CD4-positive, alpha-beta T cell treated with Interleukin-4 for 1 hour (primary cell): ENCODE results near the gene HNF4A.

Experiments
- DNase-seq, 2 donors: peaks; one replicate each; pipeline ENCODE4 v3.0.0-alpha.2; 2020 to 2022

The HNF4A gene

DNA sequence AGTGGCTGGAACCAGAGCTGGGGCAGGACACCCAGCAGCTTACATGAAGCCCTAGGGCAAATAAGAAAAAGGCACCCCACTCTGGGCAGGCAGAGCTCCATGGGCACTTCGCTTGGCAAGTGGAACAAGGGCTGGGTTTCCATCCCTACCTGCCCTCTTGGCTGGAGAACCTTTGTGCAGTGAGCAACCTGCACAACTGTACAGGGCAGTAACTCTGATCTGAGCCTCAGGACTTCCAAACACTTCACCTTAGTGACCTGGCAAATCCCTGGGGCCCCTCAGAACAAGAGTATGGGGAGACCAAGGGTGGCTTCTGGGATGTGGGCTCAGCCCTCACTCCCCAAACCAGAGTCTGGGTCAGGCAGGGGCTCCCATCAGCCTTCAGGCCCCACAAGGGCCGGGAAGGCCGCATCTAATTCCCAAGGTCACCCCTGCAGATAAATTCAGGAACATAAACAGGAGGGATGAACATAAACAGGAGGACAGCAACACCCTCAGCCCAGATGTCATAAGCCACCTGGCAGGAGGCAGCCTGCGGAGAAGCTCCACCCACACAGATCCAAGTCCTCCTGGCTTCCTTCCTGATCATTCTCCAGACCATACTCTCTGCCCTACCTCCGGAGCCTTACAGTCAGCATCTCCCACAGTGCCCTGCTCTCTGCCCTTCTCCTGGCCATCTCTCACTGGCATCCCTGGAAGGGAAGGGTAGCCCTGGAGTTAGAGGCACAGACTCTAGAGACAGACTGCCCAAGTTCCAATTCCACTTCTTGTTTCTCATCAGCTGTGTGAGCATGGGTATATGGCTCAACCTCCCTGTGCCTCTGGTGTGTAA lies 37.5 kb downstream of the HNF4A start:
- DNase-seq = no peak

DNA sequence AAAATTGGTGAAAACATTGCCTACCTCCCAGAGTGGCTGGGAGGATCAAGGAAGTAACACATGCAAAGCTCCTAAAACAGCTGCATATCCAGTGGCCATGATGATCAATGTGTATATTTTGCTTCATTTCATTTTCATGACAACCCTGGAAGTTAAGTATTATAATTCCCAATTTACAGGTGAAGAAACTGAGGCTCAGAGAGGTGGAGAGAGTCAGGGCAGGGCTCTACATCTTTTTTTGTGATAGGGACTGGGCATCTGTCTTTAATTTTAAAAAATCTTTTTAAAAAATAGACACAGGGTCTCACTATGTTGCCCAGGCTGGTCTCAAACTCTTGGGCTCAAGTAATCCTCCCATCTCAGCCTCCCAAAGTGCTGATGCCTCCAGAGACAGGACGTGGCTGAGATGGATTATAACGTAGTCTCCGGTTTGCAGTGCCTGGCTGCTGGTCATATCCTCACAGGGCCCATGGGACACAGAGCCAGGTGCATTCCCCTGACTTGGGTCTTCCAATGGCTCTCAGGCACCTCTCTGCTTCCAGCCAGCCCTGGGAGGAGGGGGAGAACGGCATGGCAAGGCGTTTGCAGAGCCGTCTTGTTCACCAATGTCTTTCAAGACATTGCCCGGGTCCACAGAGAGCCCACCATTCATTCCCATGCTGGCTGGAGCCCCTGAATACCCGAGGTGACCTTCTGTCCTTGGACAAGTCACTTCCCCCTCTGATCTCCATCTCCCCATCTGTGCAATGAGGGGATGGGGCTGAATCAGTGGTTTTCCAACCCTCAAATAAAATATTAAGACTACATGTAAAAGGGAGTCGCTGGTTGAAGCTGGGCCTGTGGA lies 38.3 kb downstream of the HNF4A start:
- no peak for DNase-seq

DNA sequence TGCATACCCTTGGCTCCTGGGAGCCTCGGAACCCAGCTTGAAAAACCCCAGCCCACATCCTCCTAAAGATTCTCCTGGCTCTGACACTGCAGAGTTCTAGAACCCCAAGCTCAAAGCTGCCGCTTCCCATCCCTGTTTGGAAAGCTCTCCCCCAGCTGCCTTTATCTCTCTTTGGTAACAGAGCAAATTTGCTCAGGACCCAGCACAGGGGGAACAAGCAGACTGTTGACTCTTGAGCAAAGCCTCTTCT lies 38.9 kb downstream of the HNF4A start:
- DNase-seq = no peak

DNA sequence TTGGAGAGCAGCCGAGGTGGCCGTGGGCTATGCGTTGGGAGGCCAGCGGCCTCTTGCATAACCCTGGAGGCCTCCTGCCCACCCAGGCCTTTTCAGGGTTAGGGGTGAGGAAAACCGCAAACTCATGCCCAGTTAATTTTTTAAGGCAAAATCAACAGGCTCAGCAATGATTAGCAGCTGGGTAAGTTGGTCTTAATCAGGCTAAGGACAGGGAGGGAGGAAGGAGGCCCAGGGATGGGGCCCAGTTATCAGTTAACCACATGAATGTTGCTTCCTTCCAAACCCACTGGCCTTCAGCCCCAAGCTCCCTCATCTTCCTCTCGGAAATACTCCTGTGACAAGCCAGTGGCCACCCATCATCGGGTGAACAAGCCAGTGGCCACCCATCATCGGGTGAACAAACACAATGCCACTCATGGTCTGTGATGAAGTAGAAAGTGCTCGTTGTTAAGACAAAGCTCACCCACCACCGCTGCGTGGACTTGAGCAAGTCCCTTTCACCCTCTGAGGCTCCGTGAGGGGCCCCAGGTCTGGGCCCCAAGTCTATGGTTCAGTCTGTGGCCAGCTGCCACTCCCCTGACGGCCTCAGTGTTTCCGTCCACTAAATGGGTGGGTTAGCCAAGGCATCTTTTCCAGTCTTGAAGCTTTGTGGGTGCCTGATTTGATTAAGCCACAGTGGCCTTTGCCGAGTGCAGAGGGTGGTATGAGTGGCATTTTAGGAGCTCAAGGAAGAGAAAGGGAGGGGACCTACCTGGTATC lies 39.4 kb downstream of the HNF4A start:
- no peak for DNase-seq

DNA sequence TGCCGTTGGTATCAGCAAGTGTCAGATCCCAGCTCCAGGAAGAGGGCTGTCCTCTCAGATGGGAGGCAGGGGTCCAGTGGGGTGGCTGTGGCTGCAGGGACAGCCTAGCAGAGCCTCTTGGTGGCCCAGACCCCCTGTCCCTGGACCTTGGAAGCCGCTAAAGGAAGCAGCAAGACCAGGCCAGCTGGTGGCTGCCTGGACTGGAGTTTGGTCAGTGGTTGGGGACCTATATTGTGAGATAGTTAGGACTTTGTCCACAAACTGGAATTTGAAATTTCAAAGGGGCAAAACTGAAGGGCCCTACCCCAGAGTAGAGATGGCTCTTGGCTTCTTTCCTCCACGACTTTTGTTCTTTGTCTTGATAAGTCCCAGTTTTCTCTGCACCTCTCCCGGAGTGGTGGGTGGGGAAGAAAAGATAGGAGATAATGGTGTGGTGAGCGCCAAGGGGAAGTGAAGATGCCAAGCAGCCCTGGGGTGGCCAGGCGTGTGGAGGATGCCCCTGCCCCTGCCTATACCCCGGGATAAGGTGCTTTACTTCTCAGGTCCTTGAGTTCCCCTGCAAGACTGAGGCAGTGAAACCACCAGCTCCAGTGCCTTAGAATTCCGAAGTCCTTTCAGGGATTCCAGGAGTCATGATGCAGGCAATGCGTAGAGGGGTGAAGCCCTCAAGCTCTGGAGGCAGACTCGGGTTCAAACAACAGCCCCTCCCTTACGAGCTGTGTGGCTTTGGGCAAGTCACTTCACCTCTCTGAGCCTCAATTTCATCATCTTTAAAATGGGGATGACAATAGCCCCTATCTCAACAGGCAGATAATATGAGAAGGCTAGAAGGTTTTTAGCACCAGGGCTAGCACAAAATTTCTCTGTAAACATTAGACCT lies 40.2 kb downstream of the HNF4A start:
- DNase-seq = no peak

DNA sequence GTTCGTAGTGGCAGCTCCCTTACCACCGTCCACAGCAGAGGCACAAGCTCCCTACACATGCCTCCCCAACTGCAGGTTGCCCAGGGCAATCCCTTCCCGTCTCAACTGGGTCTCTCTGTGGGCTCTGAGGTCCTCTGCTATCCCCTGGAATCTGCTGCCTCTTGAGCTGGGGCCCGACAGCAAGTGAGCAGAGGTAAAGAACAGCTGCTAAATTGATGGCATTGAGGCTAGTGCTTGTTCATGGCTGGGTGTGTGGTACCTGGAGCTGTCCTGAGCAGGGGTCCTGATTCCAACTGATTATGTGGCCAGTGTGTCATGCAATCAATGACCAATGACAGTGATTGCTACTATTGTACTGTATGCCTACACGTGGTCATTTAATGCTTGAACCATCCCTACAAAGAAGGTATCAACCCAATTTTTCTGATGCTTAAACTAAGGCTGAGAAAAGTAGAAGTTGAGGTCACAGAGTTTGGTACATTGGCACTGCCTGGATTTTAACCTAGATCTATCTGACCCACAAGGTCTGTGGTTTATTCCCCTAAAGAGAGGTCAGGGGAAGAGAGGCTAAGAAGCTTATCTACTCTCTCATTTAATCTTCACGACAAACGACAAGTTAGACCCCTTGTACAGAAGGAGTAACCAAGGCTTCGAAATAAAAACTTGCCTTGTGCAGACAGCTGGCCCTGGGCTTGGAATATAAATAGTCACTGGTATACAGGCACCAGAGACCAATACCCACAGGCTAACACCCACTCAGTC lies 41.1 kb downstream of the HNF4A start:
- DNase-seq = no peak

DNA sequence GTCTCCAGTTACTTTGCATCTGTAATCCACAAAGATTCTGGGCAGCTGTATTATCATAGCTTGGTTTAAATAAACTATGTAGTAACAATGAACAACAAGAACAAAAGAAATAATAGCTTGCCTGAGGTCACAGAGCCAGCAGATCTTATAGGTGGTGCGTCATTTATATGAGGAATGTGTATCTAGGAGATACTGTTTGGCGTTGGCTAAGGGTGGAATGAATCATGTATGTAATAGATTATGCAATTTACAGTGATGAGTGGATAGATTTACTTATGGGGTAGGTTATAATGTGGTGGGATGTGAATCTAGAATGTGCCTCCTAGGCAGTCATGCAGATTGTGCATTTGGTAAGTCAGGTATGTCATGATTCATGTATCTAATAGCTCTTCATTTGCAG lies 42.8 kb downstream of the HNF4A start:
- DNase-seq = no peak

DNA sequence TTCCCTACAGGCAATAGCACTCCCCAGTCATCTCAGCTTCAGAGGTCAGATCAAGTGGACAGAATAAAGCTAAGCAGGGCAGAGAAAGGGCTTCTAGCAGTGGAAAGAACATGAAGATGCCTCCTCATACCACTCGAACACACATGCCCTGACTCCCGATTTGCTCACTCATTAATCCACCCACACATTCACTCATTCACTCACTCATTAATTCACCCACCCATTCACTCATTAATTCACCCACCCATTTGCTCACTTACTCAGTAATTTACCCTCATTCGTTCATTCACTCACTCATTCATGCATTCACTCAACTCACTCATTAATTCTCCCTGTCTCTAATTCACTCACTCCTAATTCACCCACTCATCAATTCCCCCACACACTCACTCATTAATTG lies 43.9 kb downstream of the HNF4A start:
- no peak for DNase-seq

DNA sequence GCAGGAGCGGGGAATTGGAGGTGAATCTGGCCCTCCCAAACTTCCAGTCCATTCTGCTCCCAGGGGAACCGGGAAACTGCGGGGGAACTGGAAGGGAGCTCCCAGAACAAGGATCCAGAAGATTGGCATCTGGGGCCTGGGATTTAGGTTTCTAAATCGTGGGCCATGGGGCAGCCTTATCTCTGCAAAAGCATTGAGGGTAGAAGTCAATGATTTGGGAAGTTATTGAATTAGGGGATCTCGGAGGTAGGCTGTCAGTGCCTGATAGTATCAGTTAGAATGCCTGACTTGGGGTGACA lies 45.1 kb downstream of the HNF4A start:
- DNase-seq = no peak

DNA sequence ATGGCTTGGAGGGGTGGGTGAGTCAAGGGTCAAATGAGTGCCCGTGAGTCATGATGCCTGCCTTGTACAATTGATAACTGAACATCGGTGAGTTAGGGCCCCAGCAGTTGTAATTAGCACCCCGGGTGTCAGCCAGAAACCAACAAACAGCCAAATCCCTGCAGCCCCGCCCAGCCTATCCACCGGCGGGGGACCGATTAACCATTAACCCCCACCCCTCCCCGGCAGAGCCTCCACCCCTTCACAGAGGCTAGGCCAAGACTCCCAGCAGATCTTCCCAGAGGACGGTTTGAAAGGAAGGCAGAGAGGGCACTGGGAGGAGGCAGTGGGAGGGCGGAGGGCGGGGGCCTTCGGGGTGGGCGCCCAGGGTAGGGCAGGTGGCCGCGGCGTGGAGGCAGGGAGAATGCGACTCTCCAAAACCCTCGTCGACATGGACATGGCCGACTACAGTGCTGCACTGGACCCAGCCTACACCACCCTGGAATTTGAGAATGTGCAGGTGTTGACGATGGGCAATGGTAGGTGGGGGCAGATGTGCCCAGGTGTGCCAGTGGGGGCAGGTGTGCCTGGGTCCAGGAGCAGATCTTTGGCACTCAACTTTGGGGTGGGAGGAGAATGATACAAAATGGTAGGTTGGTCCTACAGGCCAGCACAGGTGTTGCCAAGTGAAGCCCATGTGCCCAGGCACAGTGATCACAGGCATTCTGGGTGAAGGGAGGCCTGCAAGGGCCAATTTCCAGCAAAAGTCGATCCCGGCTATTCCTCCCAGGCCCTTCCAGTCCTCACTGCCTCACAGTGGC lies 45.7 kb downstream of the HNF4A start:
- no peak for DNase-seq

DNA sequence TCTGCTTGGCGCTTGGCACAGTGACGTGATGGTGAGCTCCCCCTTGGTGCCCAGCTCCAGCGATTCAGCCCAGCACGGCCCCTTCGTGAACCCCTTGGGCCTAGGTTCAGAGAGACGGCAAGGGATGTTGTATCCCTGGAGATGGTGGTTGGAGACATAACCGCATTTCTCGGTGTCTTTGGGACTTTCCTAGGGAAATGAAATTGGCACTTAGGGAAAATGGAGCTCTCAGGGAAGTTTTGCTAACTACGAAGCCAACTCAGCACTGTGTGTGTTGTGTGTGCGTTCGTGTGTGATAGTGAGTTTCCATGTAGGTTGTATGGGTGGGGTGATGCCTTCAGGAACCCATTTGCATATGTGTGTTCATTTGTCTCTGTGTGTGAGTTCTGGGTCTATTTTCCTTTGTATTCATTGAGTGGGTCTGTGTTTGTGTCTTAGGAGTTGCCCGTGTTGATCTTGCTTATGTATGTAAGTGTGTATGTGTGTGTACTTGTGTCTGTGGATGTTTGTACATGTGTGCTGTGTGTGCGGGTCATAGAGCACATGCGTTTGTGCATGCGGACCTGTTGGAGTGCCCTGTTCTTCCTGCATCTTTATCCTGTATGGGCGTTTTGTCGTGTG lies 46.4 kb downstream of the HNF4A start:
- no peak for DNase-seq

DNA sequence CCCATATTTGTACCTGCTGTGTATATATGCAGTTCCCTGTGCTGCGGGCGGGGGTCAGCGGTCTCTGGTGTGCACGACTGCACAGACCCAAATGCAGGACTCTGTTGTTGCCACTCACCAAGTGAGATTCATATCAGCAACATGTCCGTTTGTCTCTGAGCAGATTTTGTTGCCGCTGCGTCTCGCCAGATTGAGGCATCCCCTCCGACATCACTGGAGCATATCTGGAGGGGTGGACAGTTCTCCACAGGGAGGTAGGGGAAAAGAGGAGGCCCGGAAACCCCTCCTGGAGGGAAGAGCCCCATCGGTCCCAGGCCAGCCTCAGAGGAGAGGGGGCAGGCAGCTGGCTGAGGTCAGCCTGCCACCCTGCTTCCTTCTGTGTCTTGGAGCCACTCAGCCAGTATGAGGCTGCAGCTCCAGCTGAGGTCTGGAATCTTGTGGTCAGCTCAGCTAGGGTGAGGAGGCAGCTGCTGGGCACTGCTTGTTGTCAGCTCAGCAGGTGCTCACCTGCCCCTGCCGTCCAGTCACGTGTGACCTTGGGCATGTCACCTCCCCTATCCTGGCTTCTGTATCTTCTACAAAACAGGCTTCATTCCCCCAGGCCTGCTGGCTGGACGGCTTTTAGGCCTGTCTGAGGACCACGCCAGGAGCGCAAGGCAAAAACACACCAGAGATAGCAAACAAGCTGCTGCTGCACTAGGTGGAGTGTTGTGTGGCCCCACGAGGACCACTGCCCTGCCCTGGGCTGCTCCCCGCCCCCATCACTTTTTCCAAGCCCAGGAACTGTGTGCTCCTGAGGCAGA lies 47.1 kb downstream of the HNF4A start:
- no peak for DNase-seq

DNA sequence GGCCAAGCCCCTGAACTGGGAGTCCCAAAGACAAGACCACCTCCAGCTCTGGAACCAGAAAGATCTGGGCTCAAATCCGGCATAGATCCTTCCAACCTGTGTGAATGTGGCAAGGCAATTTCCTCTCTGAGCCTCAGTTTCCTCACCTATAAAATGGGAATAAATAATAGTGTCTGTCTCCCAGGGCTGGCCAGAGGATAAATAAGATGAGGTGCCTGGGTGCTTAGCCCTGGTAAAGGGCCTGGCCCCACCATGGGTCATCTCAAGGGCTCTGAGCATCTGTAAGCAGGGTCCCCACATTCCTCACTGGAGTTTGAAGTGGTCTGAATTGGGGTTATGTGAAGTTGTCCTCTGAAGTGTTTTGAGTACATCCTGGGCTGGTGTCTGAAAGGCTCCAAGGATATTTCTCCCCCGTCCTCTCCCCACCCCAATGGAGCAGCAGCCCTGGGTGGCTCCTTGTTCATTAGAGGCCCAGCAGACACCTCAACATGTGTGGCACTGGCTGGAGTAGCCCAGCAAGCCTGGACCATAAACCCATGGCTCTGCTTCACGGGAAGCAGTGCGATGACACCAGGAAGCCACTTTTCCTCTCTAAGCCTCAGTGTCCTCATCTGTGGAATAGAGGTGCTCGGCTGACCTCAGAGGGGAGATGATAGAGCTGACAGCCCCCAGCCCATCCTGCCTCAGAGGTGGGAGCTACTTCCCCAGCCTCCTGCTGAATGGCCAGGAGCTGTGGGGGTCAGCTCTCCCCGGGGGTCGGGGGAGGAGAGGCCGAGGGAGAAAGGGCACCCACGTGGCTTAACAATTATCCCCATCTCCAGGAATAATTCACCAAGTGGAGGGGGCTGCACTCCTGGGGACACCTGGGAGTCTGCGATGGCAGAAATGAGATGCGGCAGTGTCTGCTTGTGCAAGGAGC lies 48.0 kb downstream of the HNF4A start:
- no peak for DNase-seq

DNA sequence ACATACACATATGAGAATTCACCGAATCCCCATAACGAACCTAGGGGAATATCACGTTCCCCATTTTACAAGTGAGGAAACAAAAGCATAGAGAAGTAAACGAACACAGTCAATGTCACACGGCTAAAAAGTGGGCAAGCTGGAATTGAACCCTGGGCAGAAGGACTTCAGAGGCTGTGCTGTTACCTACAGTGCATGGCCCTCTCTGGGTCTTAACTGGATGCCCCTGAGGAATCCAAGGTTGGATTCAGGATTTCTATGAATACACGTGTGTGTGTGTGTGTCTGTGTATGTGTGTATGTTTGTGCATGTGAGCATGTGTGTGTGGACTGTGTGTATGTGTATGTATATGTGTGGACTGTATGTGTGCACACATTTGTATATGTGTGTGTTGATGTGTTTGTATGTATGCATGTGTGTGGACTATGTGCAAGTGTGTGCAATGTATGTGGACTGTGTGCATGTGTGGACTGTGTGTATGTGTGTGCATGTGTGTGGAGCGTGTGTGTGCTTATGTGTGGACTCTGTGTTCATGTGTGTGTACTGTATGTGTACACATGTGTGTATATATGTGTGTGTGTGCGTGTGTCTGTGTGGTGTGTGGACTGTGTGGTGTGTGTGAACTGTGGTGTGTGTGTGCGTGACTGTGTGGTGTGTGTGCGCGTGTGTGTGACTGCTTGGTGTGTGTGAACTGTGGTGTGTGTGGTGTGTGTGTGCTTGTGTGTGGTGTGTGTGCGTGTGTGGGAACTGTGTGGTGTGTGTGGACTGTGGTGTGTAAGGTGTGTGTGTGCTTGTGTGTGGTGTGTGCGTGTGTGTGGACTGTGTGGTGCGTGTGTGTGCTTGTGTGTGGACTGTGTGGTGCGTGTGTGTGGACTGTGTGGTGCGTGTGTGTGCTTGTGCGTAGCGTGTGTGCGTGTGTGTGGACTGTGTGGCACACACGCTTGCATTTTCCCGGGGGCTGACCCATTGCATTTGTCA lies 49.0 kb downstream of the HNF4A start:
- DNase-seq = no peak

DNA sequence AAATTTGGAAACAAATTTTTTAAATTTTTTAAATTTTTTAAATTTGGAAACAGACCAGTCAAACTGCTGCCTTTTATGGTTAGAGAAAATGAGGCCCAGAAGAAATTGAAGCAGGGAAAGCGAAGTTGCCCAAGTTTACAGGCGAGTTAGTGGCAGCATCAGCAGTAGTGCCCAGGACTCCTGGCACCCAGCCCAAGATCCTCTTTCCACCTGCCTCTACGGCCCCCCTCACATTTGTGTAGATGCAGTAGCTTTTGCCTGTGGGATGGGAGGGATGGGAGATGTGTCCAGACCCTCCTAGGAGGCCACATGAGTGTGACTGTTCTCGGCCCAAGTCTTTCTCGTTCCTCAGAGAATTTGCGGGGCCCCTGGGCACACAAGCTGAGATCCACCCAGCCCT lies 49.8 kb downstream of the HNF4A start:
- no peak for DNase-seq

DNA sequence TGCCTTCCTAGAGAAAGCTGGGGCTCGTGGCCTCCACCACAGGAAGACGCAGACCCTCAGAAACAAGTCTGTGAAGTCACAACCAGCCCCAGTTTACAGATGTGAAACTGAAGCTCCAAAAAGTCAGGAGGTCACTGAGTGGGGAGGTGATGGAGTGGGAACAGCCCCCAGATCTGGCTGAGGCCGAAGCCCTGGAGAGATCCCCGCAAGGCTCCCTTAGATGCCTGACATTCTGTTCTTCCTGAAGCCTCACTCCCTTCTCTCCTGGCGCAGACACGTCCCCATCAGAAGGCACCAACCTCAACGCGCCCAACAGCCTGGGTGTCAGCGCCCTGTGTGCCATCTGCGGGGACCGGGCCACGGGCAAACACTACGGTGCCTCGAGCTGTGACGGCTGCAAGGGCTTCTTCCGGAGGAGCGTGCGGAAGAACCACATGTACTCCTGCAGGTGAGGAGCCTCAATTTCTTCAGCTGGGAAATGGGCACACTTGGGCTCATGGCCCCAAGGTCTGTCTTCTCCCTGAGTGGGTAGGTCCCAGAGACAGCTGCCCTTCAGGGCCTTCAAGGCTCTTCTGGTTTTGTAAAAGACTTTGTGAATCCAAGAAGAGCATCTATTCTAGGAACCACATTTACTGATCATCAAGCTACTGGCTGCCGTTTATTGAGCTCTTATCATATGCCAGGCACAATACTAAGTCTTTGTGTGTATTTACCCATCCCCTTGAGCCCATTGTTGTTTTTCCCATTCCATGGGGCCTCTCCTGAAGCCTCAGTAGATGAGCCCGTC lies 50.5 kb downstream of the HNF4A start:
- no peak for DNase-seq
